Panc1 (cell line): ENCODE data around the gene CGREF1. TPM values are rescaled to one million over a fixed set of nuclear protein-coding genes. Genes with fewer than 3 reads are reported as not detected.

Source experiments
- ATAC-seq: fragments of 200-7000 bp; cut with Tn5 transposase; 2 replicates; pipeline ENCODE4 v1.9.1; 2020; ENCODE audit warnings: mild to moderate bottlenecking, moderate library complexity
- BruUV-seq: library from RNA; stranded (reverse); fragments of 400-500 nt; replicated peaks from 2 replicates; lab custom pipeline; 2021; lab: Mats Ljungman, UMichigan
- CTCF ChIA-PET: fragments of 300-600 bp; sonication (Branson Sonifier 250); formaldehyde crosslinking; loops from one replicate; lab custom pipeline; 2022; ENCODE audit warnings: antibody characterized with exemption; lab: Charles Lee
- POLR2A ChIA-PET: fragments of 300-600 bp; sonication (Branson Sonifier 250); formaldehyde crosslinking; loops from one replicate; lab custom pipeline; 2022; ENCODE audit warnings: antibody characterized with exemption; lab: Charles Lee
- DNase-seq: peaks from one replicate; pipeline ENCODE4 v3.0.0-alpha.2; 2010; ENCODE audit warnings: low read depth, low spot score
- H3K27ac ChIP-seq: 2 replicates; pipeline ENCODE4 v1.5.1; 2011; ENCODE audit warnings: mild to moderate bottlenecking, low read length, inconsistent platforms
- H3K27me3 ChIP-seq: fragments of 200-500 bp; sonication (Bioruptor generic); 2 replicates; pipeline ENCODE4 v1.6.0; 2014; ENCODE audit warnings: low read length, inconsistent platforms; ENCODE audit not compliant: control insufficient read depth, insufficient read depth
- H3K36me3 ChIP-seq: fragments of 200-500 bp; sonication (Bioruptor generic); 2 replicates; pipeline ENCODE4 v1.5.1; 2014; ENCODE audit warnings: inconsistent platforms, mild to moderate bottlenecking, low read length, moderate library complexity; ENCODE audit not compliant: control insufficient read depth, insufficient read depth
- H3K4me1 ChIP-seq: 2 replicates; pipeline ENCODE4 v1.5.1; 2011; ENCODE audit warnings: inconsistent platforms, mild to moderate bottlenecking, low read length, moderate library complexity; ENCODE audit not compliant: control insufficient read depth, insufficient read depth
- H3K4me3 ChIP-seq, 2 experiments: 2 replicates each; pipeline ENCODE4 v1.5.1; 2011 to 2012; ENCODE audit warnings: low read depth in 2 of 2, low read length in 2 of 2, mild to moderate bottlenecking in 2 of 2, inconsistent platforms in 1 of 2, moderate library complexity in 1 of 2
- H3K9me3 ChIP-seq: fragments of 200-500 bp; sonication (Bioruptor generic); 2 replicates; pipeline ENCODE4 v1.5.1; 2014; ENCODE audit warnings: low read depth, mild to moderate bottlenecking, inconsistent platforms, low read length, moderate library complexity; ENCODE audit not compliant: control insufficient read depth, insufficient read depth
- CTCF ChIP-seq: fragments of 450-650 bp; IDR thresholded peaks from 2 replicates; pipeline ENCODE4 v1.5.1; 2017; ENCODE audit warnings: mild to moderate bottlenecking
- POLR2AphosphoS5 ChIP-seq: IDR thresholded peaks from 2 replicates; pipeline ENCODE4 v1.6.1; 2012; ENCODE audit warnings: mild to moderate bottlenecking, low read depth, low read length, moderate library complexity
- REST ChIP-seq, 2 experiments: IDR thresholded peaks; 2 replicates each; pipeline ENCODE4 v1.6.1; 2011 to 2012; ENCODE audit warnings: low read depth in 2 of 2, control low read depth in 1 of 2, low read length in 1 of 2, mild to moderate bottlenecking in 1 of 2, moderate library complexity in 1 of 2; ENCODE audit not compliant: insufficient read depth in 1 of 2
- SIN3A ChIP-seq: IDR thresholded peaks from 2 replicates; pipeline ENCODE4 v1.6.1; 2012; ENCODE audit warnings: low read depth, mild to moderate bottlenecking, low read length, moderate library complexity, borderline replicate concordance; ENCODE audit not compliant: insufficient read depth
- TCF7L2 ChIP-seq: IDR thresholded peaks from 2 replicates; pipeline ENCODE4 v1.6.1; 2011; ENCODE audit warnings: mild to moderate bottlenecking, low read depth, low read length, inconsistent platforms
- in situ Hi-C: cut with HindIII; loops from 2 replicates; pipeline ENCODE4 v1.10.0; 2016; ENCODE audit warnings: low sequenced_read_pairs, low pct_unique_long_range_greater_than_20kb
- intact Hi-C: fragments of 100-400 bp; cut with micrococcal nuclease; formaldehyde crosslinking; loops from one replicate; pipeline ENCODE4 v1.10.0; 2022; ENCODE audit not compliant: unreplicated experiment
- total RNA-seq: library from RNA; stranded (reverse); gene quantifications from one replicate; pipeline ENCODE4 v1.2.1, GENCODE V29; 2021; ENCODE audit not compliant: unreplicated experiment

The CGREF1 gene
- total RNA-seq, 1 experiment from 2014 or later: 10.1 TPM

- Histone ChIP-seq H3K4me3 (no peak overlapping the region), H3K27me3 (no peaks in the 10 kb centered on the region), H3K9me3 (no peaks in the 10 kb centered on the region), H3K4me1 (peaks cover 5% of the 10 kb centered on the region), H3K27ac (no peak overlapping the region), H3K36me3 (peaks cover 2% of the 10 kb centered on the region; the same call in 1 of the 2 replicates)
- ChIA-PET POLR2A (no interaction called here), CTCF (no interaction called here)
- in situ Hi-C loops: no loop called here
- ATAC-seq (no peak), DNase-seq (no peak)
- intact Hi-C loops: no loop called here
- no peak for TF ChIP-seq SIN3A
- no peak for TF ChIP-seq CTCF
- no TSS peak for BruUV-seq
Measured at GRCh38 chr2:27128668-27129571, 10.0 kb upstream of the CGREF1 start.

- DNase-seq: no peak
- CTCF ChIA-PET: no interaction called here
- BruUV-seq: no TSS peak
- ATAC-seq: no peak
- no peaks in the 10 kb centered on the region for H3K27me3 ChIP-seq
- TF ChIP-seq POLR2AphosphoS5 (no peak), SIN3A (no peak), CTCF (no peak), TCF7L2 (no peak), REST (IDR thresholded peaks at IDR 0.05; ENCODE audit: insufficient read depth in 1 of 2, low read depth in 2 of 2, low read length in 1 of 2) (no peak)
- POLR2A ChIA-PET: interaction anchor here (0.7 kb wide), 1 partner anchor 43 kb away, joined by 4 read pairs; no protein-coding TSS in a partner anchor
- peaks cover 2% of the 10 kb centered on the region; the same call in 1 of the 2 replicates for H3K36me3 ChIP-seq
- H3K27ac ChIP-seq: no peak overlapping the region
- no peak overlapping the region for H3K4me3 ChIP-seq
- in situ Hi-C loops: no loop called here
- no peaks in the 10 kb centered on the region for H3K9me3 ChIP-seq
- intact Hi-C loops: no loop called here
- no peaks in the 10 kb centered on the region for H3K4me1 ChIP-seq
Measured at GRCh38 chr2:27127883-27128667, 9.1 kb upstream of the CGREF1 start.
